SU-DHL-6 (cell line): ENCODE data around the gene BLNK.

Experiments used
- H2AFZ ChIP-seq: fragments of 200-600 bp; sonication (generic); 2 replicates; pipeline ENCODE4 v1.6.1; 2014; ENCODE audit warnings: low read depth, mild to moderate bottlenecking, moderate library complexity, mixed read lengths, antibody characterized with exemption, low read length; ENCODE audit not compliant: severe bottlenecking
- H3F3A ChIP-seq: fragments of 200-600 bp; shearing (Covaris generic); 2 replicates; pipeline ENCODE4 v1.6.0; 2016; ENCODE audit warnings: antibody characterized with exemption, mild to moderate bottlenecking; ENCODE audit not compliant: insufficient read depth
- H3K27ac ChIP-seq: fragments of 200-600 bp; sonication (generic); 2 replicates; pipeline ENCODE4 v1.5.1; 2016; ENCODE audit warnings: low read depth, mild to moderate bottlenecking, low read length, moderate library complexity, mixed read lengths
- H3K27me3 ChIP-seq: fragments of 200-600 bp; sonication (generic), shearing (Covaris generic); 2 replicates; pipeline ENCODE4 v1.6.0; 2014; ENCODE audit warnings: mild to moderate bottlenecking, low read length
- H3K36me3 ChIP-seq: fragments of 200-600 bp; sonication (generic); 2 replicates; pipeline ENCODE4 v1.6.1; 2014; ENCODE audit warnings: mild to moderate bottlenecking, low read length, mixed read lengths
- H3K4me2 ChIP-seq: fragments of 300-600, 200-600 bp; shearing (Covaris generic), sonication (generic); 2 replicates; pipeline ENCODE4 v1.6.0; 2014; ENCODE audit warnings: low read length, low read depth, mild to moderate bottlenecking; ENCODE audit not compliant: poor library complexity, severe bottlenecking
- H3K4me3 ChIP-seq: fragments of 200-600 bp; sonication (generic); 2 replicates; pipeline ENCODE4 v1.5.1; 2014; ENCODE audit warnings: antibody characterized with exemption, low read length, mild to moderate bottlenecking, mixed read lengths; ENCODE audit not compliant: insufficient read depth, poor library complexity, severe bottlenecking
- H3K79me2 ChIP-seq: fragments of 200-600 bp; sonication (generic); 2 replicates; pipeline ENCODE4 v1.6.1; 2014; ENCODE audit warnings: mild to moderate bottlenecking, low read length, moderate library complexity; ENCODE audit not compliant: insufficient read depth
- H3K9ac ChIP-seq: fragments of 200-600 bp; sonication (generic); 2 replicates; pipeline ENCODE4 v1.7.0; 2014; ENCODE audit warnings: mild to moderate bottlenecking, low read length
- H3K9me2 ChIP-seq: fragments of 200-600 bp; sonication (generic); replicated peaks from 2 replicates; pipeline ENCODE4 v1.6.1; 2014; ENCODE audit warnings: low read length; ENCODE audit not compliant: insufficient read depth
- H3K9me3 ChIP-seq: fragments of 200-600 bp; sonication (generic); 2 replicates; pipeline ENCODE4 v1.6.1; 2014; ENCODE audit warnings: low read length, mixed read lengths; ENCODE audit not compliant: insufficient read depth
- H4K20me1 ChIP-seq: fragments of 200-600 bp; sonication (generic); 2 replicates; pipeline ENCODE4 v1.6.1; 2014; ENCODE audit warnings: low read depth, mild to moderate bottlenecking, antibody characterized with exemption, low read length, moderate library complexity, mixed read lengths
- EZH2phosphoT487 ChIP-seq: fragments of 200-600 bp; sonication (generic), shearing (Covaris generic); conservative IDR thresholded peaks from 2 replicates; pipeline ENCODE4 v1.6.1; 2018; ENCODE audit warnings: mild to moderate bottlenecking, antibody characterized with exemption, low read length, moderate library complexity, mixed read lengths
- TF ChIP-seq, protein P1 (sequence below): fragments of 200-600 bp; sonication (generic); IDR thresholded peaks from one replicate; pipeline ENCODE4 v1.5.1; 2017; ENCODE audit warnings: antibody characterized with exemption, mild to moderate bottlenecking, low read length, moderate library complexity; ENCODE audit not compliant: insufficient read depth, poor library complexity, severe bottlenecking

BLNK gene

GRCh38 chr10:96176985-96177384 is 94.4 kb downstream of the BLNK start:
- no peak for TF ChIP-seq EZH2phosphoT487
- TF ChIP-seq, protein P1, sequence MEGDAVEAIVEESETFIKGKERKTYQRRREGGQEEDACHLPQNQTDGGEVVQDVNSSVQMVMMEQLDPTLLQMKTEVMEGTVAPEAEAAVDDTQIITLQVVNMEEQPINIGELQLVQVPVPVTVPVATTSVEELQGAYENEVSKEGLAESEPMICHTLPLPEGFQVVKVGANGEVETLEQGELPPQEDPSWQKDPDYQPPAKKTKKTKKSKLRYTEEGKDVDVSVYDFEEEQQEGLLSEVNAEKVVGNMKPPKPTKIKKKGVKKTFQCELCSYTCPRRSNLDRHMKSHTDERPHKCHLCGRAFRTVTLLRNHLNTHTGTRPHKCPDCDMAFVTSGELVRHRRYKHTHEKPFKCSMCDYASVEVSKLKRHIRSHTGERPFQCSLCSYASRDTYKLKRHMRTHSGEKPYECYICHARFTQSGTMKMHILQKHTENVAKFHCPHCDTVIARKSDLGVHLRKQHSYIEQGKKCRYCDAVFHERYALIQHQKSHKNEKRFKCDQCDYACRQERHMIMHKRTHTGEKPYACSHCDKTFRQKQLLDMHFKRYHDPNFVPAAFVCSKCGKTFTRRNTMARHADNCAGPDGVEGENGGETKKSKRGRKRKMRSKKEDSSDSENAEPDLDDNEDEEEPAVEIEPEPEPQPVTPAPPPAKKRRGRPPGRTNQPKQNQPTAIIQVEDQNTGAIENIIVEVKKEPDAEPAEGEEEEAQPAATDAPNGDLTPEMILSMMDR: no peak
- Histone ChIP-seq H3K36me3 (0 out of 2 replicates have a peak, but pooled peaks cover 7% of the 10 kb centered on the region), H3F3A (no peaks in the 10 kb centered on the region), H3K79me2 (no peaks in the 10 kb centered on the region), H3K9me3 (peaks cover 16% of the 10 kb centered on the region; the same call in 1 of the 2 replicates), H2AFZ (no peak overlapping the region), H3K9me2 (no peaks in the 10 kb centered on the region), H3K9ac (no peak overlapping the region), H3K4me3 (no peak overlapping the region), H3K27me3 (no peaks in the 10 kb centered on the region), H3K27ac (no peak overlapping the region), H4K20me1 (no peaks in the 10 kb centered on the region), H3K4me2 (no peak overlapping the region)

- H4K20me1 ChIP-seq: no peaks in the 10 kb centered on the region
- H3K36me3 ChIP-seq: 0 out of 2 replicates have a peak, but pooled peaks cover 10% of the 10 kb centered on the region
- H3K27me3 ChIP-seq: no peaks in the 10 kb centered on the region
- H2AFZ ChIP-seq: no peak overlapping the region
- no peak overlapping the region for H3K4me3 ChIP-seq
- no peaks in the 10 kb centered on the region for H3K79me2 ChIP-seq
- H3F3A ChIP-seq: no peaks in the 10 kb centered on the region
- no peak for TF ChIP-seq EZH2phosphoT487
- TF ChIP-seq, protein P1: no peak
- no peak overlapping the region for H3K9ac ChIP-seq
- H3K4me2 ChIP-seq: no peak overlapping the region
- no peaks in the 10 kb centered on the region for H3K9me2 ChIP-seq
- no peak overlapping the region for H3K27ac ChIP-seq
- peaks cover 19% of the 10 kb centered on the region; the same call in 1 of the 2 replicates for H3K9me3 ChIP-seq
Observed at GRCh38 chr10:96172666-96173065, 98.7 kb downstream of the BLNK start.

- Histone ChIP-seq H3K9ac (no peak overlapping the region), H2AFZ (no peak overlapping the region), H3F3A (no peaks in the 10 kb centered on the region), H3K9me3 (peaks cover 4% of the 10 kb centered on the region; the same call in 1 of the 2 replicates), H4K20me1 (no peaks in the 10 kb centered on the region), H3K27ac (no peak overlapping the region), H3K27me3 (no peaks in the 10 kb centered on the region), H3K36me3 (0 out of 2 replicates have a peak, but pooled peaks cover 3% of the 10 kb centered on the region), H3K4me3 (no peak overlapping the region), H3K9me2 (no peaks in the 10 kb centered on the region), H3K4me2 (no peak overlapping the region), H3K79me2 (no peaks in the 10 kb centered on the region)
- TF ChIP-seq EZH2phosphoT487: no peak
- TF ChIP-seq, protein P1: no peak
Observed at GRCh38 chr10:96170230-96170629, 101.1 kb downstream of the BLNK start.
